Endodermal cell (in vitro differentiated cells): ENCODE results near the gene JMJD1C. TPM values are rescaled to one million over a fixed set of nuclear protein-coding genes. Genes with fewer than 3 reads are reported as not detected.

Experiments used
- DNase-seq: peaks from one replicate; pipeline ENCODE4 v3.0.0-alpha.2; 2017
- H3K27ac ChIP-seq: 2 replicates; pipeline ENCODE4 v1.5.1; 2013; ENCODE audit warnings: mild to moderate bottlenecking, low read depth, low read length, moderate library complexity
- H3K27me3 ChIP-seq: 2 replicates; pipeline ENCODE4 v1.6.1; 2013; ENCODE audit warnings: mild to moderate bottlenecking, low read length, moderate library complexity; ENCODE audit not compliant: insufficient read depth, control insufficient read depth, poor library complexity, severe bottlenecking
- H3K36me3 ChIP-seq: 2 replicates; pipeline ENCODE4 v1.7.0; 2013; ENCODE audit warnings: mild to moderate bottlenecking, low read length, moderate library complexity; ENCODE audit not compliant: control insufficient read depth, insufficient read depth
- H3K4me1 ChIP-seq: one replicate; pipeline ENCODE4 v1.7.0; 2013; ENCODE audit warnings: low read length; ENCODE audit not compliant: control insufficient read depth, insufficient read depth
- H3K4me3 ChIP-seq: 2 replicates; pipeline ENCODE4 v1.5.1; 2013; ENCODE audit warnings: mild to moderate bottlenecking, low read length, moderate library complexity
- H3K9ac ChIP-seq: 2 replicates; pipeline ENCODE4 v1.6.1; 2013; ENCODE audit warnings: mild to moderate bottlenecking, low read length, moderate library complexity; ENCODE audit not compliant: poor library complexity, severe bottlenecking; ENCODE audit errors: extremely low read depth
- H3K9me3 ChIP-seq: 2 replicates; pipeline ENCODE4 v1.6.1; 2013; ENCODE audit warnings: mild to moderate bottlenecking, low read length, moderate library complexity; ENCODE audit not compliant: control insufficient read depth
- H3K27ac Mint-ChIP-seq: 2 replicates; pipeline ENCODE4 v1.8.0; 2020; ENCODE audit warnings: mixed read lengths
- H3K27me3 Mint-ChIP-seq: 2 replicates; pipeline ENCODE4 v1.8.0; 2021; ENCODE audit warnings: mild to moderate bottlenecking, mixed read lengths; ENCODE audit not compliant: insufficient read depth
- H3K36me3 Mint-ChIP-seq: 2 replicates; pipeline ENCODE4 v1.8.0; 2020; ENCODE audit warnings: low read depth, mixed read lengths
- H3K4me1 Mint-ChIP-seq: 2 replicates; pipeline ENCODE4 v1.8.0; 2020; ENCODE audit warnings: mixed read lengths
- H3K4me3 Mint-ChIP-seq: 2 replicates; pipeline ENCODE4 v1.8.0; 2020; ENCODE audit warnings: mild to moderate bottlenecking, moderate library complexity, mixed read lengths
- H3K9me3 Mint-ChIP-seq: 2 replicates; pipeline ENCODE4 v1.8.0; 2020; ENCODE audit warnings: mild to moderate bottlenecking, mixed read lengths
- CTCF ChIP-seq: fragments of 200-600 bp; sonication (generic); conservative IDR thresholded peaks from 2 replicates; pipeline ENCODE4 v1.5.0; 2021; ENCODE audit warnings: antibody characterized with exemption, mild to moderate bottlenecking
- WGBS, 2 experiments: methylation state at CpG; one replicate each; pipeline versions ENCODE4 v1.1.5 to v1.1.7; 2013; ENCODE audit warnings: missing lambda C conversion rate in 2 of 2, mixed read lengths in 1 of 2; ENCODE audit not compliant: insufficient coverage in 1 of 2, insufficient read length in 1 of 2; 5-methylcytosine and 5-hydroxymethylcytosine counted together
- total RNA-seq, 2 donors: library from RNA; stranded (reverse); fragmentation: NEBNext Ultra II Directional in 1 of 2; extraction: Animal tissue kit (Norgen Biotek cat#: 25700) in 1 of 2; gene quantifications; 2 replicates in 1 of 2; 3 replicates in 1 of 2; pipeline ENCODE4 v1.2.1, GENCODE V29; 2021

Gene JMJD1C
- total RNA-seq, 2 donors from 2014 or later, result 91.3 to 114 TPM

DNA sequence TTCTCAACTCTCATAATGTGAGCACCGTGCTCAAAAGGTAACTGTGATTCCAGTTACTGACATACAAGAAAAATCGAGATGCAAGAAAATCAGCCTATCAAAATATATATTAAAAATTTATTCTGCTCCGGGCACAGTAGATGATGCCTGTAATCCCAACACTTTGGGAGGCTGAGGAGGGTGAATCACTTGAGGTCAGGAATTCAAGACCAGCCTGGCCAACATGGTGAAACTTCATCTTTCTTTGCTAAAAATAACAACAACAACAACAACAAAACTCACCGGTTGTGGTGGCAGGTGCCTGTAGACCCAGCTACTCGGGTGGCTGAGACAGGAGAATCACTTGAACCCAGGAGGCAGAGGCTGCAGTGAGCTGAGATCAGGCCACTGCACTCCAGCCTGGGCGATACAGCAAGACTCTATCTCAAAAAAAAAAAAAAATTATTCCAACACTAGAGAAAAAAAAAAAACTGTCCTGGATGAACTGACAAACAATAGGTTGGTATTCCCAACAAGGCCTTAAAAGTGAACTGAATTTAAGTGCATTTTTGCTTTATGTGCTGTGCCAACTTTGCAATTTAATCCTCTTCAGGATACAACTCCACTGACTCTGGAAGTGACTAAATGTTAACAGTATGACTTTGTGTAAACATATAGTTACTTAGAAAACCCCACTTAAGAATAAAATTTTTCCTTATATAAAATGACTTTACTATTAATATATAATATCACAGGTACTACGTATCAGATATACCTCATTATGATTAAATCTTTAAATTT is 51.1 kb downstream of the JMJD1C start:
- TF ChIP-seq CTCF, result no peak
- H3K27me3 ChIP-seq, result no peaks in the 10 kb centered on the region
- H3K27ac ChIP-seq, result no peak overlapping the region
- Mint-ChIP-seq H3K4me3 (no peak overlapping the region), H3K9me3 (no peaks in the 10 kb centered on the region), H3K36me3 (peaks cover 2% of the 10 kb centered on the region), H3K27me3 (no peaks in the 10 kb centered on the region), H3K4me1 (peaks cover 42% of the 10 kb centered on the region), H3K27ac (no peak overlapping the region)
- no peak overlapping the region for H3K9ac ChIP-seq
- 92 to 100% methylated on average over 3 to 6 of the region's 7 CpGs for WGBS, 2 experiments
- H3K36me3 ChIP-seq, result no peaks in the 10 kb centered on the region
- H3K9me3 ChIP-seq, result no peaks in the 10 kb centered on the region
- peaks cover 7% of the 10 kb centered on the region for H3K4me1 ChIP-seq
- DNase-seq, result no peak
- H3K4me3 ChIP-seq, result no peak overlapping the region

- Histone ChIP-seq H3K27ac (no peak overlapping the region), H3K4me1 (peaks cover 11% of the 10 kb centered on the region)
Measured at GRCh38 chr10:63413429-63413828, 52.3 kb downstream of the JMJD1C start.

GRCh38 chr10:63412304-63412703 is 53.5 kb downstream of the JMJD1C start:
- no peak overlapping the region for H3K4me3 Mint-ChIP-seq
- H3K4me1 ChIP-seq, result peaks cover 7% of the 10 kb centered on the region

More at GRCh38 chr10:63413429-63413828, 52.3 kb downstream of the JMJD1C start:
- Mint-ChIP-seq H3K27me3 (no peaks in the 10 kb centered on the region), H3K4me1 (peaks cover 50% of the 10 kb centered on the region), H3K27ac (no peak overlapping the region), H3K36me3 (peaks cover 2% of the 10 kb centered on the region), H3K4me3 (no peak overlapping the region), H3K9me3 (no peaks in the 10 kb centered on the region)
- no peak for TF ChIP-seq CTCF
- Histone ChIP-seq H3K36me3 (no peaks in the 10 kb centered on the region), H3K27me3 (no peaks in the 10 kb centered on the region), H3K4me3 (no peak overlapping the region), H3K9ac (no peak overlapping the region), H3K9me3 (no peaks in the 10 kb centered on the region)
- no peak for DNase-seq
- 30% methylated on average over 2 of the region's 3 CpGs; no CpG with 5 or more reads in 1 of the 2 experiments for WGBS, 2 experiments

More at GRCh38 chr10:63412304-63412703, 53.5 kb downstream of the JMJD1C start:
- TF ChIP-seq CTCF, result no peak
- DNase-seq, result no peak
- H3K36me3 ChIP-seq, result peaks cover 7% of the 10 kb centered on the region
- H3K4me3 ChIP-seq, result no peak overlapping the region
- WGBS, 2 experiments, result 96 to 100% methylated on average over 3 to 5 of the region's 5 CpGs
- no peak overlapping the region for H3K27ac Mint-ChIP-seq
- H3K27ac ChIP-seq, result no peak overlapping the region
- no peaks in the 10 kb centered on the region for H3K9me3 Mint-ChIP-seq
- H3K9ac ChIP-seq, result no peak overlapping the region
- no peaks in the 10 kb centered on the region for H3K9me3 ChIP-seq
- H3K27me3 Mint-ChIP-seq, result no peaks in the 10 kb centered on the region
- peaks cover 41% of the 10 kb centered on the region for H3K4me1 Mint-ChIP-seq
- H3K36me3 Mint-ChIP-seq, result peaks cover 4% of the 10 kb centered on the region
- no peaks in the 10 kb centered on the region for H3K27me3 ChIP-seq
